ENCODE measurements around the gene ANKRD33B.
A peak's percentile ranks its signal among the peaks of the same experiment; 100 is the strongest.

The ANKRD33B gene

DNA sequence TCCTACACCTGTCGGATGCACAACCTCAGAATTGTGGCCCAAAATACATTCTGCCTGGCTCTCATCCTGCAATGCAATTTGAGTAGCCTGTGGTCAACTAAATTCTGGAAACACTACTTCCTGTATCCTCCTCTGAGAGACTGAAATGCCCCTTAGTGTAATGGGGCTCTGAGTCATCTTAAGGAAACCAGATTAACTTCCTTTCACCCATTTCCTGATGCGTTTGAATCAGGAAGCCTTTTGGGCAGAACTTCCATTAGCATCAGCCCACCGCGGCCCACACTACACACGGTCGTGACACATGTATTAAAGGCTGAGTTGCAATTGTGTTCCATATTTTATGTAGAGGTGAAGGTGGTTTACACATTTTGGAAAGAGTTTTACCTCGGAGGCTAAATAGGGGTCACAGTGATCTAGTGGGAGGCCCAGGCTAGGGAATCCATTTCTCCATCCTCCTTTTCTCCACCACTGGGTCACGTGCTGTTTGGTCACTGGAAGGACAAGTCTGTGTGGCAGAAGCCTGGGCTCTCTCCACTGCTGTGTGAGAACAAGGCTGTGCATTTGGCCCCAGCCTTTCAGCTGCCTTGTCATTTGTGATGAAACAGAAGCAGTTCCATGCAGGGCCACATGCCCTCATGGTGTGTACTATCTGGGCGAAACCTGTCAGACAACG lies 141.2 kb downstream of the ANKRD33B start:
- no peak for TF ChIP-seq CTCF (conservative IDR thresholded peaks at IDR 0.05; ENCODE audit: low read depth, low read length)
- no peak overlapping the region for H3K4me3 ChIP-seq (ENCODE audit: low read depth, low read length)
- peak; percentile 80 for DNase-seq (ENCODE audit: low read depth)

DNA sequence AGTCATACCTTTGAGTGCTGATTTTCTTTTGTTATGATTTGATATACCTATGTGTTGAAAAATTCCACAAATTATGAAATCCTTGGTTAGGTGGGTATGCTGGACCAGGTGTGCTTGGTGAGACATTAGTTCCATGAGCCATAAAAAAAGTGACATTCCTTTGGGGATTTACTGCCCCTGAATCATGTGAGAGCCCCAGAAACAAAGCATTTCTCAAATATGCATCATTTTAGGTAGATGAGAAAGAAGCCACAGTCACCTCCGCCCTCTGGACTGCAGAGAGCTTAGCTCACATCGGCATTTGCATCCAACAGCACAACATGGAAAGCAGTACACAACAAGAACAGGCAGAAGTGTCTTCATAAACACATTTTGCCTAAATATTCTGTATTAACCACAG lies 141.9 kb downstream of the ANKRD33B start:
- no peak overlapping the region for H3K4me3 ChIP-seq (ENCODE audit: low read depth, low read length)
- DNase-seq (ENCODE audit: low read depth) = no peak
- no peak for TF ChIP-seq CTCF (conservative IDR thresholded peaks at IDR 0.05; ENCODE audit: low read depth, low read length)

DNA sequence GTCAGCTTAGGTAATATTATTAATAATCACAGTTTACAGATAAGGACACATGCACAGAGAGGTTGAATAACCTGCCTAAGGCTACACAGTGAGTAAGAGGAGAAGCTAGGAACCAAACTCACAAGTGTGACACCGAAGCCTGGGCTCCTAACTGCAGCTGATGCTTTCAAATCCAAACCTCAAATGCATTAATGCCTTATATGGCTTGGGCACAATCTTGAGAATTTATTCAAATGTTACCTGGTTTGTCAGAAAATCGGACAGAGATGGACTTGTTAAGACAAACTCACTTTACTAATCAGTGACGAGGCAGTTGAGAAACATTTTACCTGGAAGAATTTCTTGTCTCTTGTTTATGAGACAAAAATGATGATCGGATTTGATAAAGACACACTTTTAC lies 142.5 kb downstream of the ANKRD33B start:
- no peak for TF ChIP-seq CTCF (conservative IDR thresholded peaks at IDR 0.05; ENCODE audit: low read depth, low read length)
- H3K4me3 ChIP-seq (ENCODE audit: low read depth, low read length) = no peak overlapping the region
- DNase-seq (ENCODE audit: low read depth) = no peak
